Measurements from ENCODE around the gene CNTNAP2. TPM values are rescaled to one million over a fixed set of nuclear protein-coding genes. Genes with fewer than 3 reads are reported as not detected.

The CNTNAP2 gene
- total and polyA plus RNA-seq, 2 of the 4 experiments (the other 2 are of a cell fraction): not detected

- Histone ChIP-seq H3K4me2 (ENCODE audit: low read depth, low read length) (no peak overlapping the region), H3K9me1 (ENCODE audit: insufficient read depth, low read length) (no peaks in the 10 kb centered on the region), H2AFZ (replicated peaks; ENCODE audit: low read length, poor library complexity) (no peak overlapping the region), H3K4me1 (ENCODE audit: control insufficient read depth, insufficient read depth, low read length) (no peaks in the 10 kb centered on the region), H2AK9ac (replicated peaks; ENCODE audit: low read depth, low read length, poor library complexity) (no peak overlapping the region), H4K5ac (ENCODE audit: low read depth, low read length) (no peak overlapping the region), H3K4me3 (ENCODE audit: insufficient read depth, low read depth, low read length) (no peak overlapping the region), H3K56ac (ENCODE audit: extremely low read depth, insufficient read depth, low read length) (no peak overlapping the region), H3K79me1 (ENCODE audit: low read depth in 1 of 2, low read length in 2 of 2) (no peaks in the 10 kb centered on the region), H4K8ac (ENCODE audit: low read depth in 2 of 2, low read length in 2 of 2) (no peak overlapping the region), H2BK20ac (ENCODE audit: low read depth, low read length) (no peak overlapping the region), H4K91ac (ENCODE audit: insufficient read depth, low read depth, low read length) (no peak overlapping the region), H2BK5ac (ENCODE audit: low read depth, low read length, poor library complexity, severe bottlenecking) (no peak overlapping the region), H2BK120ac (ENCODE audit: low read depth, low read length) (no peak overlapping the region), H3K27me3 (ENCODE audit: control insufficient read depth, insufficient read depth, low read length) (no peaks in the 10 kb centered on the region), H3K4ac (ENCODE audit: low read depth, low read length) (no peak overlapping the region), H2AK5ac (ENCODE audit: low read depth, low read length) (no peak overlapping the region), H3K9ac (ENCODE audit: low read depth, low read length) (no peak overlapping the region), H3K23ac (ENCODE audit: low read depth, low read length) (no peak overlapping the region), H3K27ac (ENCODE audit: insufficient read depth, low read length) (no peak overlapping the region), H4K20me1 (ENCODE audit: insufficient read depth, low read length) (no peaks in the 10 kb centered on the region), H3K14ac (replicated peaks; ENCODE audit: low read depth, low read length) (no peak overlapping the region), H2BK15ac (ENCODE audit: low read depth, low read length) (no peak overlapping the region), H3K18ac (ENCODE audit: low read depth, low read length) (no peak overlapping the region), H3K36me3 (ENCODE audit: control insufficient read depth, insufficient read depth, low read length) (no peaks in the 10 kb centered on the region), H3K9me3 (ENCODE audit: control insufficient read depth, insufficient read depth, low read length) (peaks cover 15% of the 10 kb centered on the region)
- intact Hi-C loops (cut with micrococcal nuclease): no loop called here
- DNase-seq (no peak), ATAC-seq (ENCODE audit: low read depth) (no peak)
- ChIA-PET POLR2A (ENCODE audit: unreplicated experiment) (no interaction called here), CTCF (no interaction called here)
- dilution Hi-C loops (cut with HindIII; ENCODE audit: low sequenced_read_pairs, unreplicated experiment): no loop called here
- no TSS peak for BruUV-seq (replicated peaks)
- no peak for TF ChIP-seq NFE2L2 (IDR thresholded peaks at IDR 0.05; ENCODE audit: low read depth, low read length)
- TF ChIP-seq USF2 (IDR thresholded peaks at IDR 0.05; ENCODE audit: low read depth, low read length): no peak
- TF ChIP-seq MXI1 (IDR thresholded peaks at IDR 0.05; ENCODE audit: borderline replicate concordance, low read depth, low read length): no peak
- TF ChIP-seq MAZ (IDR thresholded peaks at IDR 0.05; ENCODE audit: borderline replicate concordance, low read depth, low read length): no peak
- TF ChIP-seq FOS (IDR thresholded peaks at IDR 0.05; ENCODE audit: low read depth, low read length): no peak
- no peak for TF ChIP-seq CHD1 (IDR thresholded peaks at IDR 0.05; ENCODE audit: low read depth, low read length)
- TF ChIP-seq CTCF (conservative IDR thresholded peaks at IDR 0.05; ENCODE audit: low read depth, low read length): no peak
- no peak for TF ChIP-seq RAD21 (IDR thresholded peaks at IDR 0.05; ENCODE audit: low read length)
- no peak for TF ChIP-seq RCOR1 (IDR thresholded peaks at IDR 0.05; ENCODE audit: insufficient replicate concordance, low read length)
- no peak for TF ChIP-seq BHLHE40 (IDR thresholded peaks at IDR 0.05; ENCODE audit: low read depth, low read length)
- TF ChIP-seq MAFK (IDR thresholded peaks at IDR 0.05; ENCODE audit: low read depth, low read length): no peak
- TF ChIP-seq CEBPB (IDR thresholded peaks at IDR 0.05; ENCODE audit: low read depth, low read length): no peak
- no peak for TF ChIP-seq SMC3 (IDR thresholded peaks at IDR 0.05; ENCODE audit: low read depth, low read length)
- TF ChIP-seq RFX5 (IDR thresholded peaks at IDR 0.05; ENCODE audit: low read depth, low read length): no peak
- no peak for TF ChIP-seq POLR2A (IDR thresholded peaks at IDR 0.05; ENCODE audit: low read depth, low read length)
- TF ChIP-seq ELK1 (IDR thresholded peaks at IDR 0.05; ENCODE audit: borderline replicate concordance, low read depth, low read length): no peak
- in situ Hi-C loops (cut with MboI; ENCODE audit: low sequenced_read_pairs): no loop called here
Measured at GRCh38 chr7:148211740-148212151, 2095.1 kb downstream of the CNTNAP2 start.
